GM13976 (cell line): Measurements from ENCODE around the gene RBKS.

Experiments used
- DNase-seq: peaks from one replicate; pipeline ENCODE4 v3.0.0; 2012; ENCODE audit warnings: low spot score
- CTCF ChIP-seq: IDR thresholded peaks from 2 replicates; pipeline ENCODE4 v1.5.1; 2012; ENCODE audit warnings: borderline replicate concordance, mild to moderate bottlenecking; ENCODE audit not compliant: insufficient read depth; ENCODE audit errors: extremely low read depth, missing control alignments, control extremely low read depth
- in situ Hi-C: fragments of 300-500 bp; cut with MboI; formaldehyde crosslinking; loops from one replicate; pipeline ENCODE4 v1.12.0; 2022; ENCODE audit warnings: low sequenced_read_pairs, mixed read lengths, inconsistent platforms; ENCODE audit not compliant: unreplicated experiment

The RBKS gene

GRCh38 chr2:27831279-27832050 lies 58.7 kb downstream of the RBKS start:
- TF ChIP-seq CTCF: no peak
- in situ Hi-C loops: no loop called here
- no peak for DNase-seq

- no peak for DNase-seq
- TF ChIP-seq CTCF: no peak
- in situ Hi-C loops: no loop called here
Observed at GRCh38 chr2:27830656-27831055, 59.5 kb downstream of the RBKS start.

GRCh38 chr2:27829791-27830190 lies 60.4 kb downstream of the RBKS start:
- no peak for DNase-seq

GRCh38 chr2:27828305-27828704 lies 61.9 kb downstream of the RBKS start:
- no peak for DNase-seq
- no peak for TF ChIP-seq CTCF
- in situ Hi-C loops: no loop called here

More at GRCh38 chr2:27829791-27830190, 60.4 kb downstream of the RBKS start:
- no peak for TF ChIP-seq CTCF
- in situ Hi-C loops: no loop called here

- DNase-seq: no peak
- in situ Hi-C loops: no loop called here
- TF ChIP-seq CTCF: no peak
Observed at GRCh38 chr2:27824401-27824800, 65.8 kb downstream of the RBKS start.

GRCh38 chr2:27823569-27823968 lies 66.6 kb downstream of the RBKS start:
- in situ Hi-C loops: no loop called here
- TF ChIP-seq CTCF: no peak

More at GRCh38 chr2:27823569-27823968, 66.6 kb downstream of the RBKS start:
- DNase-seq: no peak
